Measurements from ENCODE around the gene LRRC17. TPM values are rescaled to one million over a fixed set of nuclear protein-coding genes. Genes with fewer than 3 reads are reported as not detected.
"Not testable (repeated sequence)": the region's sequence is repeated elsewhere in the genome, so short reads cannot be mapped to it uniquely, and the experiment has no call there.

The LRRC17 gene
- total RNA-seq, 1 donor from 2014 or later: 0.83 TPM

- DNase-seq (ENCODE audit: low spot score) (no peak), ATAC-seq (no peak)
Measured at GRCh38 chr7:102897211-102897631, 15.6 kb upstream of the LRRC17 start.

GRCh38 chr7:102897856-102898531 lies 14.8 kb upstream of the LRRC17 start:
- no peak for DNase-seq (ENCODE audit: low spot score)
- ATAC-seq: no peak

GRCh38 chr7:102898532-102898859 lies 14.3 kb upstream of the LRRC17 start:
- ATAC-seq (no peak), DNase-seq (ENCODE audit: low spot score) (no peak)

DNA sequence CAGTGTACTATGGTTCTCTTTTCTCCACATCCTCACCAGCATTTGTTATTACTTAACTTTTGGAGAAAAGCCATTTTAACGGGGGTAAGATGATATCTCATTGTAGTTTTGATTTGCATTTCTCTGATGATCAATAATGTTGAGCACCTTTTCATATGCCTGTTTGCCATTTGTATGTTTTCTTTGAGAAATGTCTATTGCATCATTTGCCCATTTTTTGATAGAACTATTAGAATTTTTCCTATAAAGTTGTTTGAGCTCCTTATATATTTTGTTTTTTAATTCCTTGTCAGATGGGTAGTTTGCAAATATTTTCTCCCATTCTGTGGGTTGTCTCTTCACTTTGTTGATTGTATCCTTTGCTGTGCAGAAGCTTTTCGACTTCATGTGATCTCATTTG lies 10.7 kb upstream of the LRRC17 start:
- not testable (repeated sequence) for ATAC-seq; DNase-seq (ENCODE audit: low spot score)

GRCh38 chr7:102903576-102903975 lies 9.2 kb upstream of the LRRC17 start:
- ATAC-seq: not testable (repeated sequence)

GRCh38 chr7:102908676-102909075 lies 4.1 kb upstream of the LRRC17 start:
- no peak for DNase-seq (ENCODE audit: low spot score)

More at GRCh38 chr7:102903576-102903975, 9.2 kb upstream of the LRRC17 start:
- DNase-seq (ENCODE audit: low spot score): not testable (repeated sequence)

GRCh38 chr7:102913826-102914225 lies 1.0 kb downstream of the LRRC17 start:
- ATAC-seq (no peak), DNase-seq (ENCODE audit: low spot score) (no peak)

More at GRCh38 chr7:102908676-102909075, 4.1 kb upstream of the LRRC17 start:
- no peak for ATAC-seq

- no peak for DNase-seq (ENCODE audit: low spot score)
- ATAC-seq: peak; percentile 37
Measured at GRCh38 chr7:102914585-102914984, 1.8 kb downstream of the LRRC17 start.

DNA sequence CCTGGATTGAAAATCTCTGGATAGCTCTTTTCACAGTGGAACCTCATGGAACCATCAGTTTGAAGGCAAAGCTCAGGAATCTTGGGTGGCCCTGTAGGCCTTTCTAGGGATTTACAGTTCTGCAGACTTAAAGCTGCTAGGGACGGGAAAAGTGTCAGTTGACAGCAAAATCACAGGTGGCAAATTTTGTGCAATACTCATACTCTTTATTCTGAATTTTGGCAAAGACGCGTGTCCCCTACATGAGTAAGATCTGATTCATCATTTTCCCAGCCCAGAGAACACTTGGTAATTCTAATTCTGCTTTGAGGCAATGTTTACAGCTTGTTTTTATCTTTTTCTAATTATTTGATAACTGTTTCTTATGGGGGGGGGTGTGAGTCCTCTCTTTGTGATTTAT lies 3.6 kb downstream of the LRRC17 start:
- ATAC-seq: no peak
- DNase-seq (ENCODE audit: low spot score): no peak

GRCh38 chr7:102916881-102917280 lies 4.1 kb downstream of the LRRC17 start:
- no peak for DNase-seq (ENCODE audit: low spot score)
- ATAC-seq: no peak

- peak; percentile 28 for ATAC-seq
- DNase-seq (ENCODE audit: low spot score): no peak
Measured at GRCh38 chr7:102917436-102918353, 4.9 kb downstream of the LRRC17 start.

DNA sequence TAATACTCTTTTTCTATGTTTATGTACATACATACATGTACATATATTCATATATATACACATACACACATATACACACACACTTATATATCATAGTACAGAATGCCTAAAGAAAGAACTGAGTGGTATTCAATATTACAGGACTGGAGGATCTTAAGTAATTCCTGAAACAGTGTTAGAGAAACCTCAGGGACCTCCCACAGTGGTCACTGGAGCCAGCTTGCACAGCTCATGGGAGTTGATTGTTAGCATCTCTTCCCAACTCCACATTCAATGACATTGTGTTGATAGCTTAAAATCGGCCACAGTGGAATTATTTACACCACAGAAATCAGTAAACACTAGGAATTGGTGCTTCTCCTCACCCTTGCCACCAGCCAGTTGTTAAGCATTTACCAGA lies 6.0 kb downstream of the LRRC17 start:
- DNase-seq (ENCODE audit: low spot score) (no peak), ATAC-seq (no peak)

DNA sequence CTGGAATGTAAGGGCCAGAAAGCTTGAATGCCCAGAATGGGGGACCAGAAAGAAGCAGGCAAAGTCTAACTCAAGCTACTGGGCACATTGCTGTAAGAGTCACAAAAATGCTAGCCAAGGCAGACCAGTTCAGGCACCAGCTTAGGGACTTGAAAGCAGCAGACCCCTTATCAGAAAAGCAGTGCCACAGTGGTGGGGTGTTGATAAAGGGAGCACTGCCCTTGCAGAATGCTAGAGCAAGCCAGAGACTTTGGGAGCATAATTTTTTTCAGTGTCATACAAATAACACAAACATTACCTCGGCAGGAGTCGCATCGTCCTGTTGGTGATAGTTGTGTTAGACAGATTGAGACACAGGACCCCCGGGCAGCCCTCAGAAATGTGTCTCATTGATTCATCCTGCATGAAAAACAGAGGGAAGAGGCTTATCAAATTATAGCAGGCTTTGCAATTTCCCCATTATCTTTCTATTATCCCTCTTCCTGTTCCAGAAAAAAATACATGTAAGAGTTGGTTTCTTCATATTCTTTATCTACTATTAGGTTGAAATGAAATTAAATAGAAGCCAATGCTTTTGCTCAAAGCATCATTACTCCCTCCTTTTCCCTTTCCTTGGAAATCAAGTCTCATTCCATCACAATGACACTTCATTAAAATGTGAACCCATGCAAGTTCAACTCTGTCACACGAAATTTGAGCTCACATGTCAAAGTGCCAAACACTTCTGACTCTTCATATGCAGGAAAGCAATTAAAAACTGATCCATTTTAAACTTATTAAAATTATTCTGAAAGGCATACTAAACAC lies 13.4 kb downstream of the LRRC17 start:
- DNase-seq (ENCODE audit: low spot score) (no peak), ATAC-seq (no peak)

GRCh38 chr7:102926783-102927140 lies 14.0 kb downstream of the LRRC17 start:
- ATAC-seq: no peak
- no peak for DNase-seq (ENCODE audit: low spot score)

GRCh38 chr7:102927312-102927933 lies 14.6 kb downstream of the LRRC17 start:
- ATAC-seq: no peak

GRCh38 chr7:102931757-102932156 lies 19.0 kb downstream of the LRRC17 start:
- ATAC-seq (no peak), DNase-seq (ENCODE audit: low spot score) (no peak)

More at GRCh38 chr7:102927312-102927933, 14.6 kb downstream of the LRRC17 start:
- DNase-seq (ENCODE audit: low spot score): no peak

DNA sequence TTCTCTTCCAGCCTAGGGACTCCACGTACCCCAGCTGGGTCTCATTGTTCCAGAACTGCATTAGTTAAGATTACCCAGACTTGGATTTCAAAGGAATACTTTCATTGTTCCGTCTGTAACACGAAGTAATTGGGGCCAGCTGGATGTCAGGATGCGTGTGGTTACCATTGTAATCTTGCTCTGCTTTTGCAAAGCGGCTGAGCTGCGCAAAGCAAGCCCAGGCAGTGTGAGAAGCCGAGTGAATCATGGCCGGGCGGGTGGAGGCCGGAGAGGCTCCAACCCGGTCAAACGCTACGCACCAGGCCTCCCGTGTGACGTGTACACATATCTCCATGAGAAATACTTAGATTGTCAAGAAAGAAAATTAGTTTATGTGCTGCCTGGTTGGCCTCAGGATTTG lies 21.0 kb downstream of the LRRC17 start:
- DNase-seq (ENCODE audit: low spot score) (no peak), ATAC-seq (peak; percentile 44)

DNA sequence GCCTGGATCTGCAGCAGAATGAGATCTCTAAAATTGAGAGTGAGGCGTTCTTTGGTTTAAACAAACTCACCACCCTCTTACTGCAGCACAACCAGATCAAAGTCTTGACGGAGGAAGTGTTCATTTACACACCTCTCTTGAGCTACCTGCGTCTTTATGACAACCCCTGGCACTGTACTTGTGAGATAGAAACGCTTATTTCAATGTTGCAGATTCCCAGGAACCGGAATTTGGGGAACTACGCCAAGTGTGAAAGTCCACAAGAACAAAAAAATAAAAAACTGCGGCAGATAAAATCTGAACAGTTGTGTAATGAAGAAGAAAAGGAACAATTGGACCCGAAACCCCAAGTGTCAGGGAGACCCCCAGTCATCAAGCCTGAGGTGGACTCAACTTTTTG lies 21.4 kb downstream of the LRRC17 start:
- ATAC-seq (peak; percentile 80), DNase-seq (ENCODE audit: low spot score) (peak; percentile 48)

GRCh38 chr7:102934701-102935100 lies 21.9 kb downstream of the LRRC17 start:
- peak; percentile 34 for ATAC-seq

DNA sequence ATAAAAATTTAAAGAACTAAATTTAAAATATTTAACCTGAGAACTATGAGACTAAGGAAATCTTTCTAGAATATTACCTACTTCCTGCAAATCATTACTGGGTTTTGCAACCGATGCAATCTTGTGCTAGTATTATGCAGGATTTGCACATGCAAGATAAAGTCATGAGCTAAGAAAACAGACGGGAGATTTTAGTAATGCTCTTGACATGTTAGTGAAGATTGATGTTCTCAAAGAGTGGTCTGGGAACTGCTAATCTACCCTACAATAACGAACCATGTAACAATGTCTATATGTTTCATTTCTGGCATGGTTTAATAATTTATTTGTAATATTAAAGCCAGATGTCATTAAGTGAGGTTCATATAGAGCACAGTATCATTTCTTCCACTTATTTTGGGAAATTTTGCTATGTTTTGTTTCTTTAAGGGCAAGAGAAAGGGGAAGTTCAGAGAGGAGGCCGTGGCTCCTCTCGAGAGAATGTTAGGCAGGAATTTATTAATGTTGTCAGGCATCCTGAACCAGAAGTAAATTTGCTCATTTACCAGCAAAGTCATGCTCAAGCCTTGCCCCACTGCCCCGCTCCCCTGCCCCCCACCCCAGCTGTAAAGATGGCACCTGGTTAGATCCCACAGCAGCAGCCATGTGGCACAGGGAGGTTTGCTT lies 22.8 kb downstream of the LRRC17 start:
- no peak for ATAC-seq
- no peak for DNase-seq (ENCODE audit: low spot score)

More at GRCh38 chr7:102934701-102935100, 21.9 kb downstream of the LRRC17 start:
- DNase-seq (ENCODE audit: low spot score): no peak

All from left lobe of liver (tissue), 2 donors.